Left ventricle myocardium inferior (tissue), 1 donor: Measurements from ENCODE around the gene COLQ. TPM values are rescaled to one million over a fixed set of nuclear protein-coding genes. Genes with fewer than 3 reads are reported as not detected.
"Not testable (repeated sequence)": the region's sequence is repeated elsewhere in the genome, so short reads cannot be mapped to it uniquely, and the experiment has no call there.

ENCODE experiments used
- DNase-seq: peaks from one replicate; pipeline ENCODE4 v3.0.0-alpha.2; 2020
- H3K27ac ChIP-seq: fragments of 200-600 bp; replicated peaks from 2 replicates; pipeline ENCODE4 v1.8.0; 2021
- H3K27me3 ChIP-seq: fragments of 200-600 bp; 2 replicates; pipeline ENCODE4 v1.8.0; 2021; ENCODE audit warnings: low read depth
- H3K36me3 ChIP-seq: fragments of 200-600 bp; 2 replicates; pipeline ENCODE4 v1.8.0; 2021
- H3K4me1 ChIP-seq: fragments of 200-600 bp; 2 replicates; pipeline ENCODE4 v1.8.0; 2021
- H3K4me3 ChIP-seq: fragments of 200-600 bp; 2 replicates; pipeline ENCODE4 v1.8.0; 2021; ENCODE audit warnings: mild to moderate bottlenecking, moderate library complexity
- H3K9me3 ChIP-seq: fragments of 200-600 bp; replicated peaks from 2 replicates; pipeline ENCODE4 v1.8.0; 2021
- intact Hi-C: fragments of 100-400 bp; cut with micrococcal nuclease; formaldehyde crosslinking; loops from one replicate; pipeline ENCODE4 v1.11.0; 2022
- total RNA-seq: library from RNA; stranded (reverse); fragmentation: NEBNext Ultra II Directional; extraction: Animal tissue kit (Norgen Biotek cat#: 25700); gene quantifications from one replicate; pipeline ENCODE4 v1.2.1, GENCODE V29; 2021
- TF ChIP-seq, protein P1 (sequence below): fragments of 200-600 bp; IDR thresholded peaks from 2 replicates; pipeline ENCODE4 v1.8.0; 2021; ENCODE audit warnings: antibody characterized with exemption, mild to moderate bottlenecking, borderline replicate concordance
- donor health status: DM: no; HTN: yes; CAD: no; lungs with severe emphysema.

The COLQ gene
- total RNA-seq, 1 donor from 2014 or later = 14.9 TPM

DNA sequence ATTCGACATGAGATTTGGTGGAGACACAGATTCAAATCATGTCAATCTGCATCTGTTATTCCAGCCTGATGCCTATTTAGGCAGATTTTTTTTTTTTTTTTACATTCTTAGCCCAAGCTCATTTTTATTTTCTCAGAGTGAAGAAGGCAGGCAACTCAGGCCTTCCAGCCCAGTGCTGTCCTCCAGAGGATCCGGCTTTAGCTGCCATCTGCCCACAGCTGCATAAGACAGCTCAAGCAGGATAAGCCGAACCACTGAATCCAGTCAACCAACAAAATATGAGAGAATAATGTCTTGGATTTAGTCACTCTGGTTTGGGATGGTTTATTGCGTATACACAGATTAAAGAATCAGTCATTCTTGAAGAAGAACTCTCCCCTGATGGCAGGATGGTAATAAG lies 19.9 kb upstream of the COLQ start:
- DNase-seq = no peak
- intact Hi-C loops = no loop called here
- H3K36me3 ChIP-seq = no peaks in the 10 kb centered on the region
- TF ChIP-seq, protein P1, sequence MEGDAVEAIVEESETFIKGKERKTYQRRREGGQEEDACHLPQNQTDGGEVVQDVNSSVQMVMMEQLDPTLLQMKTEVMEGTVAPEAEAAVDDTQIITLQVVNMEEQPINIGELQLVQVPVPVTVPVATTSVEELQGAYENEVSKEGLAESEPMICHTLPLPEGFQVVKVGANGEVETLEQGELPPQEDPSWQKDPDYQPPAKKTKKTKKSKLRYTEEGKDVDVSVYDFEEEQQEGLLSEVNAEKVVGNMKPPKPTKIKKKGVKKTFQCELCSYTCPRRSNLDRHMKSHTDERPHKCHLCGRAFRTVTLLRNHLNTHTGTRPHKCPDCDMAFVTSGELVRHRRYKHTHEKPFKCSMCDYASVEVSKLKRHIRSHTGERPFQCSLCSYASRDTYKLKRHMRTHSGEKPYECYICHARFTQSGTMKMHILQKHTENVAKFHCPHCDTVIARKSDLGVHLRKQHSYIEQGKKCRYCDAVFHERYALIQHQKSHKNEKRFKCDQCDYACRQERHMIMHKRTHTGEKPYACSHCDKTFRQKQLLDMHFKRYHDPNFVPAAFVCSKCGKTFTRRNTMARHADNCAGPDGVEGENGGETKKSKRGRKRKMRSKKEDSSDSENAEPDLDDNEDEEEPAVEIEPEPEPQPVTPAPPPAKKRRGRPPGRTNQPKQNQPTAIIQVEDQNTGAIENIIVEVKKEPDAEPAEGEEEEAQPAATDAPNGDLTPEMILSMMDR = no peak
- no peak overlapping the region for H3K4me3 ChIP-seq
- H3K27me3 ChIP-seq = no peaks in the 10 kb centered on the region
- H3K4me1 ChIP-seq = peaks cover 17% of the 10 kb centered on the region
- no peak overlapping the region for H3K27ac ChIP-seq
- no peaks in the 10 kb centered on the region for H3K9me3 ChIP-seq

GRCh38 chr3:15539066-15539465 lies 17.6 kb upstream of the COLQ start:
- H3K27me3 ChIP-seq = no peaks in the 10 kb centered on the region
- DNase-seq = no peak
- no peak overlapping the region for H3K4me3 ChIP-seq
- no peaks in the 10 kb centered on the region for H3K9me3 ChIP-seq
- H3K4me1 ChIP-seq = peaks cover 17% of the 10 kb centered on the region
- intact Hi-C loops = no loop called here
- H3K27ac ChIP-seq = no peak overlapping the region
- no peaks in the 10 kb centered on the region for H3K36me3 ChIP-seq
- TF ChIP-seq, protein P1 = no peak

- intact Hi-C loops = no loop called here
- H3K9me3 ChIP-seq = no peaks in the 10 kb centered on the region
- H3K4me3 ChIP-seq = no peak overlapping the region
Measured at GRCh38 chr3:15538345-15538744, 16.8 kb upstream of the COLQ start.

DNA sequence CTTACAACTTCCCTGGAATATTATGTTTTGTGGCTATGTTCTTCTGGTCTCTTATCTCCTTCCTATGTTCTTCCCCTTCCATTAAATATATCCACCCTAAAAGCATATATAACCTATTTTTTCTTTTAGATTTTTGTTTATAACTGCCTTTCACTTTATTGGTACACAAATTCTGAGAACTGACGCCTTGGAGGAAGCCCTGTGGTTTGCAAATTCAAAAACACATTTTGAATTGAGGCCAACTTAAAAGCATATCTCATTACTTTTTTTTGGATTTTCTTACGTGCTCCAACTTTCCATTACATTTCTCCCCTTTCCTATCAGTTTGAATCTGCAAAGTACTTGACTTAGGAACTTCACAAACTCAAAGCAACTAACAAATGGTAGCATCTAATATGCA lies 15.3 kb upstream of the COLQ start:
- Histone ChIP-seq H3K9me3 (no peaks in the 10 kb centered on the region), H3K4me3 (no peak overlapping the region), H3K36me3 (no peaks in the 10 kb centered on the region), H3K4me1 (no peaks in the 10 kb centered on the region), H3K27ac (no peak overlapping the region), H3K27me3 (no peaks in the 10 kb centered on the region)
- intact Hi-C loops = no loop called here
- TF ChIP-seq, protein P1 = no peak
- DNase-seq = no peak

More at GRCh38 chr3:15538345-15538744, 16.8 kb upstream of the COLQ start:
- TF ChIP-seq, protein P1 = no peak
- H3K27me3 ChIP-seq = no peaks in the 10 kb centered on the region
- H3K36me3 ChIP-seq = no peaks in the 10 kb centered on the region
- no peak for DNase-seq
- no peak overlapping the region for H3K27ac ChIP-seq
- H3K4me1 ChIP-seq = peaks cover 13% of the 10 kb centered on the region

GRCh38 chr3:15535732-15536131 lies 14.2 kb upstream of the COLQ start:
- Histone ChIP-seq H3K9me3 (no peaks in the 10 kb centered on the region), H3K4me3 (no peak overlapping the region), H3K4me1 (no peaks in the 10 kb centered on the region), H3K27ac (no peak overlapping the region), H3K27me3 (no peaks in the 10 kb centered on the region), H3K36me3 (no peaks in the 10 kb centered on the region)
- DNase-seq = no peak
- TF ChIP-seq, protein P1 = no peak
- intact Hi-C loops = no loop called here

- H3K4me3 ChIP-seq, intact Hi-C loops, H3K27ac ChIP-seq, DNase-seq, H3K36me3 ChIP-seq, H3K27me3 ChIP-seq, H3K9me3 ChIP-seq, H3K4me1 ChIP-seq: not testable (repeated sequence)
Measured at GRCh38 chr3:15532614-15533013, 11.1 kb upstream of the COLQ start.
